HepG2 (cell line): ENCODE results near the gene ADIPOR2. TPM values are rescaled to one million over a fixed set of nuclear protein-coding genes. Genes with fewer than 3 reads are reported as not detected.

Experiments
- ARNT2 ChIP-seq: sonication (generic); formaldehyde crosslinking; IDR thresholded peaks from 2 replicates; pipeline ENCODE4 v1.8.0; 2022; ENCODE audit warnings: mild to moderate bottlenecking, low read depth, missing genetic modification reagents, moderate library complexity
- ATRX ChIP-seq: sonication (generic); formaldehyde crosslinking; IDR thresholded peaks from 2 replicates; pipeline ENCODE4 v1.4.0; 2020; ENCODE audit warnings: missing genetic modification reagents, borderline replicate concordance
- ELF3 ChIP-seq: IDR thresholded peaks from 2 replicates; pipeline ENCODE4 v1.6.1; 2016; ENCODE audit warnings: missing genetic modification reagents, missing compliant biosample characterization
- GATAD1 ChIP-seq: IDR thresholded peaks from 2 replicates; pipeline ENCODE4 v1.6.1; 2016; ENCODE audit warnings: missing genetic modification reagents, missing compliant biosample characterization
- POLR2AphosphoS2 ChIP-seq: IDR thresholded peaks from 2 replicates; pipeline ENCODE4 v1.6.1; 2011; ENCODE audit warnings: low read depth, low read length, improper control_type of control experiment
- RAD51 ChIP-seq: fragments of 450-650 bp; IDR thresholded peaks from 2 replicates; pipeline ENCODE4 v1.6.1; 2016; ENCODE audit warnings: borderline replicate concordance
- SNAI1 ChIP-seq: sonication (generic); formaldehyde crosslinking; IDR thresholded peaks from 2 replicates; pipeline ENCODE4 v1.5.0; 2020; ENCODE audit warnings: mild to moderate bottlenecking, missing genetic modification reagents, borderline replicate concordance
- SP1 ChIP-seq, 2 experiments: fragments of 450-650 bp in 1 of 2; sonication (generic) in 1 of 2; formaldehyde crosslinking in 1 of 2; IDR thresholded peaks; 2 replicates each; pipeline versions ENCODE4 v1.4.0 to v1.6.1; 2016 to 2020; ENCODE audit warnings: missing genetic modification reagents in 1 of 2
- SP140L ChIP-seq: sonication (generic); formaldehyde crosslinking; IDR thresholded peaks from 2 replicates; pipeline ENCODE4 v1.4.0; 2020; ENCODE audit warnings: missing genetic modification reagents, borderline replicate concordance
- SP5 ChIP-seq: IDR thresholded peaks from 2 replicates; pipeline ENCODE4 v1.6.1; 2016; ENCODE audit warnings: low read depth, borderline replicate concordance
- TAF15 ChIP-seq: fragments of 200-400 bp; formaldehyde crosslinking; IDR thresholded peaks from one replicate; pipeline ENCODE4 v1.6.1; 2018; ENCODE audit warnings: mild to moderate bottlenecking, low read depth, low read length; ENCODE audit not compliant: poor library complexity, severe bottlenecking
- ZNF160 ChIP-seq: sonication (generic); formaldehyde crosslinking; IDR thresholded peaks from 2 replicates; pipeline ENCODE4 v1.8.0; 2022; ENCODE audit warnings: mild to moderate bottlenecking, inconsistent platforms, missing genetic modification reagents
- ZNF260 ChIP-seq: sonication (generic); formaldehyde crosslinking; IDR thresholded peaks from 2 replicates; pipeline ENCODE4 v1.4.0; 2020; ENCODE audit warnings: missing genetic modification reagents, low read depth, mild to moderate bottlenecking, borderline replicate concordance
- ZNF326 ChIP-seq: sonication (generic); formaldehyde crosslinking; IDR thresholded peaks from 2 replicates; pipeline ENCODE4 v1.4.0; 2020; ENCODE audit warnings: missing genetic modification reagents, borderline replicate concordance
- ZNF605 ChIP-seq: sonication (generic); formaldehyde crosslinking; IDR thresholded peaks from 2 replicates; pipeline ENCODE4 v1.8.0; 2022; ENCODE audit warnings: mild to moderate bottlenecking, missing genetic modification reagents
- ZNF703 ChIP-seq: sonication (generic); formaldehyde crosslinking; IDR thresholded peaks from 2 replicates; pipeline ENCODE4 v1.5.1; 2020; ENCODE audit warnings: missing genetic modification reagents, mild to moderate bottlenecking, moderate library complexity, borderline replicate concordance
- ZNF713 ChIP-seq: sonication (generic); formaldehyde crosslinking; IDR thresholded peaks from 2 replicates; pipeline ENCODE4 v1.4.0; 2020; ENCODE audit warnings: mild to moderate bottlenecking, missing genetic modification reagents
- polyA plus RNA-seq, 8 experiments: library from polyadenylated mRNA; depleted of rRNA in 3 of 8; stranded (reverse) in 7 of 8; unstranded in 1 of 8; fragments of >200 nt; fragmentation: Illumina TruSeq in 4 of 8; extraction: Trizol in 4 of 8; gene quantifications; 2 replicates each; pipeline versions ENCODE4 v1.2.1 to v1.2.3, GENCODE V29; 2011 to 2016; ENCODE audit warnings: low read depth in 4 of 8, missing spikeins in 1 of 8, mixed read lengths in 1 of 8; ENCODE audit not compliant: insufficient read depth in 1 of 8
- total RNA-seq, 5 experiments: library from RNA; depleted of rRNA; stranded (reverse); fragments of >200 nt; fragmentation: Illumina TruSeq; extraction: Trizol; gene quantifications; 2 replicates each; pipeline ENCODE4 v1.2.3, GENCODE V29; 2016; ENCODE audit warnings: low read depth in 1 of 5
- TF ChIP-seq, protein P1 (sequence below): IDR thresholded peaks from 2 replicates; pipeline ENCODE4 v1.6.1; 2012; ENCODE audit warnings: inconsistent platforms
- TF ChIP-seq, protein P2 (sequence below): sonication (generic); formaldehyde crosslinking; IDR thresholded peaks from 2 replicates; pipeline ENCODE4 v1.5.1; 2020; ENCODE audit warnings: mild to moderate bottlenecking, missing genetic modification reagents, borderline replicate concordance
- TF ChIP-seq, protein P3 (sequence below): sonication (generic); formaldehyde crosslinking; IDR thresholded peaks from 2 replicates; pipeline ENCODE4 v1.9.0; 2021; ENCODE audit warnings: mild to moderate bottlenecking, missing genetic modification reagents
- TF ChIP-seq, protein P4 (sequence below): sonication (generic); formaldehyde crosslinking; IDR thresholded peaks from 2 replicates; pipeline ENCODE4 v1.4.0; 2020; ENCODE audit warnings: mild to moderate bottlenecking, low read depth, missing genetic modification reagents

ADIPOR2 gene
- total and polyA plus RNA-seq, 2 of the 13 experiments (the other 11 are each of a cell fraction or from before 2014, with no cell fraction given) = 35.2 to 52.2 TPM

DNA sequence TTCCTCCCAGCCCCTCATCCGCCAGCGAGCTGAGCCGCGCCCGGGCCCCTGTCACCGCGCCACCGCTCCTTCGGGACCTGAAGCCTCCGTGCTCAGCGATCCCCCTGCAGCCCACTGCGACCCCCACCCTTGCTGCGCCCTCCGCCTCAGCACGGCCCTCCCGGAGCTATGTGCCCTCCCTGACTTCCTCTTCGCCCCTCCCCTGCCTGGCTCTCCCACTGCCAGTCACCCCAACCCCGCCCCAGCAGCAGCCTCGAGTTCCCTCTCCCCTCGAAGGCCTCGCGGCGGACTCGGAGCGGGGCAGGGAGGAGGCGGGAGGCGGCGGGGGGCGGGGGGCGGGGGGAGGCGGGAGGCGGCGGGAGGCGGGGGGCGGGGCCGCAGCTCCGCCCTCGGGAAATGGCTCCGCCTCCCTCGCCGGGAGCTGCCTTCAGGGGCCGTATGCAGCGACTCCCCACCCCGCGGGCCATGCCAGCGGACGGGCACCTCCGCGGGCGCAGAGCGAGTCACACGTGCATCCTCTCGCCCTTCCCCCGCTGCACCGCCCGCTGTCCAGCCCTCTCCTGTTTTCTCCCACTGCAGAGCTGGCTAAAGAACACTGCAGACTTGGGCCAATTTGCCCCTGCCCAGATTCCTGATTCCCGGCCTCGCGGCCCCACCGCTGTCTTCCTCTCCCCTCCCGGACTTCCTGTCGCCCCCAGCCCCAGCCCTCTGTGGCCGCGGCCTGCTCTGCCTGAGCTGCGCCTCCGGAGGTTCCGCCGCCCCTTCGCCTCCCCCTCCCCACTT lies 29.1 kb upstream of the ADIPOR2 start (continued):
- TF ChIP-seq, protein P1, sequence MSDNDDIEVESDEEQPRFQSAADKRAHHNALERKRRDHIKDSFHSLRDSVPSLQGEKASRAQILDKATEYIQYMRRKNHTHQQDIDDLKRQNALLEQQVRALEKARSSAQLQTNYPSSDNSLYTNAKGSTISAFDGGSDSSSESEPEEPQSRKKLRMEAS = peak; percentile 86; the same call in 1 of the 2 replicates
- TF ChIP-seq SP5 = peak; percentile 51; the same call in 1 of the 2 replicates
- TF ChIP-seq, protein P2, sequence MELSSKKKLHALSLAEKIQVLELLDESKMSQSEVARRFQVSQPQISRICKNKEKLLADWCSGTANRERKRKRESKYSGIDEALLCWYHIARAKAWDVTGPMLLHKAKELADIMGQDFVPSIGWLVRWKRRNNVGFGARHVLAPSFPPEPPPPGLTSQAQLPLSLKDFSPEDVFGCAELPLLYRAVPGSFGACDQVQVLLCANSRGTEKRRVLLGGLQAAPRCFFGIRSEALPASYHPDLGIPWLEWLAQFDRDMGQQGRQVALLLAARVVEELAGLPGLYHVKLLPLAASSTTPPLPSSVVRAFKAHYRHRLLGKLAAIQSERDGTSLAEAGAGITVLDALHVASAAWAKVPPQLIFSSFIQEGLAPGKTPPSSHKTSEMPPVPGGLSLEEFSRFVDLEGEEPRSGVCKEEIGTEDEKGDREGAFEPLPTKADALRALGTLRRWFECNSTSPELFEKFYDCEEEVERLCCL (CRISPR knock-in tag) = no peak
- TF ChIP-seq ZNF605 (CRISPR knock-in tag) = no peak
- peak; percentile 37; the same call in 1 of the 2 replicates for TF ChIP-seq ELF3 (CRISPR knock-in tag)
- TF ChIP-seq POLR2AphosphoS2 = no peak
- TF ChIP-seq ARNT2 (CRISPR knock-in tag) = peak; percentile 58; the same call in 1 of the 2 replicates
- no peak for TF ChIP-seq ZNF326 (CRISPR knock-in tag)
- TF ChIP-seq ZNF703 (CRISPR knock-in tag) = no peak
- TF ChIP-seq TAF15 = no peak
- no peak for TF ChIP-seq ZNF260
- TF ChIP-seq SP140L = no peak
- no peak for TF ChIP-seq ZNF160 (CRISPR knock-in tag)
- TF ChIP-seq SNAI1 = no peak
- TF ChIP-seq GATAD1 (CRISPR knock-in tag) = peak; percentile 38; the same call in 1 of the 2 replicates
- TF ChIP-seq ATRX (CRISPR knock-in tag) = no peak
- TF ChIP-seq, protein P3, sequence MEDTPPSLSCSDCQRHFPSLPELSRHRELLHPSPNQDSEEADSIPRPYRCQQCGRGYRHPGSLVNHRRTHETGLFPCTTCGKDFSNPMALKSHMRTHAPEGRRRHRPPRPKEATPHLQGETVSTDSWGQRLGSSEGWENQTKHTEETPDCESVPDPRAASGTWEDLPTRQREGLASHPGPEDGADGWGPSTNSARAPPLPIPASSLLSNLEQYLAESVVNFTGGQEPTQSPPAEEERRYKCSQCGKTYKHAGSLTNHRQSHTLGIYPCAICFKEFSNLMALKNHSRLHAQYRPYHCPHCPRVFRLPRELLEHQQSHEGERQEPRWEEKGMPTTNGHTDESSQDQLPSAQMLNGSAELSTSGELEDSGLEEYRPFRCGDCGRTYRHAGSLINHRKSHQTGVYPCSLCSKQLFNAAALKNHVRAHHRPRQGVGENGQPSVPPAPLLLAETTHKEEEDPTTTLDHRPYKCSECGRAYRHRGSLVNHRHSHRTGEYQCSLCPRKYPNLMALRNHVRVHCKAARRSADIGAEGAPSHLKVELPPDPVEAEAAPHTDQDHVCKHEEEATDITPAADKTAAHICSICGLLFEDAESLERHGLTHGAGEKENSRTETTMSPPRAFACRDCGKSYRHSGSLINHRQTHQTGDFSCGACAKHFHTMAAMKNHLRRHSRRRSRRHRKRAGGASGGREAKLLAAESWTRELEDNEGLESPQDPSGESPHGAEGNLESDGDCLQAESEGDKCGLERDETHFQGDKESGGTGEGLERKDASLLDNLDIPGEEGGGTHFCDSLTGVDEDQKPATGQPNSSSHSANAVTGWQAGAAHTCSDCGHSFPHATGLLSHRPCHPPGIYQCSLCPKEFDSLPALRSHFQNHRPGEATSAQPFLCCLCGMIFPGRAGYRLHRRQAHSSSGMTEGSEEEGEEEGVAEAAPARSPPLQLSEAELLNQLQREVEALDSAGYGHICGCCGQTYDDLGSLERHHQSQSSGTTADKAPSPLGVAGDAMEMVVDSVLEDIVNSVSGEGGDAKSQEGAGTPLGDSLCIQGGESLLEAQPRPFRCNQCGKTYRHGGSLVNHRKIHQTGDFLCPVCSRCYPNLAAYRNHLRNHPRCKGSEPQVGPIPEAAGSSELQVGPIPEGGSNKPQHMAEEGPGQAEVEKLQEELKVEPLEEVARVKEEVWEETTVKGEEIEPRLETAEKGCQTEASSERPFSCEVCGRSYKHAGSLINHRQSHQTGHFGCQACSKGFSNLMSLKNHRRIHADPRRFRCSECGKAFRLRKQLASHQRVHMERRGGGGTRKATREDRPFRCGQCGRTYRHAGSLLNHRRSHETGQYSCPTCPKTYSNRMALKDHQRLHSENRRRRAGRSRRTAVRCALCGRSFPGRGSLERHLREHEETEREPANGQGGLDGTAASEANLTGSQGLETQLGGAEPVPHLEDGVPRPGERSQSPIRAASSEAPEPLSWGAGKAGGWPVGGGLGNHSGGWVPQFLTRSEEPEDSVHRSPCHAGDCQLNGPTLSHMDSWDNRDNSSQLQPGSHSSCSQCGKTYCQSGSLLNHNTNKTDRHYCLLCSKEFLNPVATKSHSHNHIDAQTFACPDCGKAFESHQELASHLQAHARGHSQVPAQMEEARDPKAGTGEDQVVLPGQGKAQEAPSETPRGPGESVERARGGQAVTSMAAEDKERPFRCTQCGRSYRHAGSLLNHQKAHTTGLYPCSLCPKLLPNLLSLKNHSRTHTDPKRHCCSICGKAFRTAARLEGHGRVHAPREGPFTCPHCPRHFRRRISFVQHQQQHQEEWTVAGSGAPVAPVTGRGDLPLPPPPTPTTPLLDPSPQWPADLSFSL = no peak
- TF ChIP-seq SP1 (IDR thresholded peaks at IDR 0.05) = no peak
- TF ChIP-seq SP1 (CRISPR knock-in tag; IDR thresholded peaks at IDR 0.05) = peak; percentile 39; the same call in 1 of the 2 replicates
- no peak for TF ChIP-seq ZNF713 (CRISPR knock-in tag)
- TF ChIP-seq RAD51 = no peak
- TF ChIP-seq, protein P4, sequence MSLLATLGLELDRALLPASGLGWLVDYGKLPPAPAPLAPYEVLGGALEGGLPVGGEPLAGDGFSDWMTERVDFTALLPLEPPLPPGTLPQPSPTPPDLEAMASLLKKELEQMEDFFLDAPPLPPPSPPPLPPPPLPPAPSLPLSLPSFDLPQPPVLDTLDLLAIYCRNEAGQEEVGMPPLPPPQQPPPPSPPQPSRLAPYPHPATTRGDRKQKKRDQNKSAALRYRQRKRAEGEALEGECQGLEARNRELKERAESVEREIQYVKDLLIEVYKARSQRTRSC (CRISPR knock-in tag) = no peak
